ENCODE results near the gene PCDH8. TPM values are rescaled to one million over a fixed set of nuclear protein-coding genes. Genes with fewer than 3 reads are reported as not detected.

The PCDH8 gene
- total RNA-seq, 6 experiments from 2014 or later = not detected

GRCh38 chr13:52864941-52865340 lies 16.5 kb upstream of the PCDH8 start:
- Mint-ChIP-seq H3K9me3 (peaks cover 19% of the 10 kb centered on the region), H3K36me3 (ENCODE audit: low read depth) (no peaks in the 10 kb centered on the region), H3K27ac (no peak overlapping the region), H3K4me3 (no peak overlapping the region), H3K27me3 (ENCODE audit: insufficient read depth) (peaks cover 2% of the 10 kb centered on the region; the same call in 1 of the 2 replicates), H3K4me1 (ENCODE audit: low read depth) (no peaks in the 10 kb centered on the region)
- no peak for DNase-seq
- TF ChIP-seq CTCF (IDR thresholded peaks at IDR 0.05) = no peak

- H3K36me3 Mint-ChIP-seq (ENCODE audit: low read depth) = no peaks in the 10 kb centered on the region
These were observed 14.1 kb upstream of the PCDH8 start for GRCh38 chr13:52862358-52863206.

GRCh38 chr13:52852444-52852843 lies 4.0 kb upstream of the PCDH8 start:
- H3K27ac Mint-ChIP-seq = no peak overlapping the region
- TF ChIP-seq CTCF (IDR thresholded peaks at IDR 0.05) = no peak
- no peak for DNase-seq
- H3K4me1 Mint-ChIP-seq (ENCODE audit: low read depth) = no peaks in the 10 kb centered on the region
- H3K9me3 Mint-ChIP-seq = no peaks in the 10 kb centered on the region
- H3K4me3 Mint-ChIP-seq = no peak overlapping the region
- peaks cover 15% of the 10 kb centered on the region for H3K27me3 Mint-ChIP-seq (ENCODE audit: insufficient read depth)
- H3K36me3 Mint-ChIP-seq (ENCODE audit: low read depth) = peaks cover 4% of the 10 kb centered on the region; the same call in 1 of the 2 replicates

More at GRCh38 chr13:52862358-52863206, 14.1 kb upstream of the PCDH8 start:
- Mint-ChIP-seq H3K4me1 (ENCODE audit: low read depth) (no peaks in the 10 kb centered on the region), H3K9me3 (peaks cover 19% of the 10 kb centered on the region), H3K4me3 (no peak overlapping the region), H3K27me3 (ENCODE audit: insufficient read depth) (0 out of 2 replicates have a peak, but pooled peaks cover 2% of the 10 kb centered on the region), H3K27ac (no peak overlapping the region)
- peak; percentile 63 for TF ChIP-seq CTCF (IDR thresholded peaks at IDR 0.05)
- no peak for DNase-seq

GRCh38 chr13:52851137-52851962 lies 2.9 kb upstream of the PCDH8 start:
- H3K27me3 Mint-ChIP-seq (ENCODE audit: insufficient read depth) = peaks cover 15% of the 10 kb centered on the region
- H3K27ac Mint-ChIP-seq = no peak overlapping the region
- H3K4me3 Mint-ChIP-seq = peak overlapping the region; percentile 71
- DNase-seq = no peak
- TF ChIP-seq CTCF (IDR thresholded peaks at IDR 0.05) = no peak
- peaks cover 4% of the 10 kb centered on the region; the same call in 1 of the 2 replicates for H3K36me3 Mint-ChIP-seq (ENCODE audit: low read depth)
- H3K4me1 Mint-ChIP-seq (ENCODE audit: low read depth) = no peaks in the 10 kb centered on the region
- no peaks in the 10 kb centered on the region for H3K9me3 Mint-ChIP-seq

DNA sequence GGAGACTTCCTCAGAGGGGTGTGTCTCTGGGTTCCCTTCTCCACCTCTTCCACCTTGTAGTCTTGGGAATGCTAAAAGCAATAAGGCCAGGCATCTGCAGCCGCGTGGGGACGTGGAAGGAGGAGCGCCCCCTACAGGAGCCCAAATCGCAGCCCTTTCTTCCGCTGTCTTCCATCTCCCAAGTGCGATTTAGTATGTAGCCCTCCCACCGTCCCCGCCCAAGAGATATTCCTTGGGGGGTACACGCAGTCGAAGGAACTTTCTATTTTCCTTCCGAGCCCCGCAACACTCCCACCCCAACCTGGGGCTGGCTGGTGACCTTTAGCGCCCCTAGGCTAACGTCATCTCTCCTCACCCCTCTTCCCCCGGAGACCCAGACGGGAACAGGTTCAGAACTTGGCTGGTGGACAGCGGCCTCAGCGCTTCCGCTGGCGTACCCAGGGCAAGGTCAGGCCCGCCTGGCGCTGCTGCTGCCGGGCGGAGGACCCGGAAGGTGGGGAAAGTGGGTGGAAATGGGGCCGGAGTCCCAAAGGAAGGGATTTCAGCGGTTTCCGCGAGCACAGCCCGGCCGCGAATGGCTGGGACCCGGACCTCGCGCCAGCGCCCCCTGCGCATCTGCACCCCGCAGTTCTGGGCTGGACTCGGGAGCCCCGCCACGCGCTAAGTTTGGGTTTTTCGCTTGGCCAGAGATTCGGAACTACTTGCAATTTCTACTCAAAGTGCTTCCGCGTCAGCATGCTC lies 2.1 kb upstream of the PCDH8 start:
- Mint-ChIP-seq H3K9me3 (no peaks in the 10 kb centered on the region), H3K27me3 (ENCODE audit: insufficient read depth) (peaks cover 15% of the 10 kb centered on the region), H3K4me1 (ENCODE audit: low read depth) (no peaks in the 10 kb centered on the region), H3K4me3 (peak overlapping the region; percentile 71), H3K27ac (no peak overlapping the region), H3K36me3 (ENCODE audit: low read depth) (peaks cover 4% of the 10 kb centered on the region; the same call in 1 of the 2 replicates)
- no peak for DNase-seq
- peak; percentile 32; the same call in 1 of the 2 replicates for TF ChIP-seq CTCF (IDR thresholded peaks at IDR 0.05)

All from HFFc6 (cell line).